Kidney (tissue), 14 donors: ENCODE measurements around the gene NLGN4Y. TPM values are rescaled to one million over a fixed set of nuclear protein-coding genes. Genes with fewer than 3 reads are reported as not detected.
"Not testable (repeated sequence)": the region's sequence is repeated elsewhere in the genome, so short reads cannot be mapped to it uniquely, and the experiment has no call there.

ENCODE experiments used
- DNase-seq, 5 donors: peaks; one replicate each; pipeline ENCODE4 v3.0.0-alpha.2; 2013 to 2020
- FAIRE-seq: peaks from 2 replicates; lab custom pipeline; 2012; peaks lifted over from hg19 to GRCh38; lab: Jason Lieb, UNC
- H3K27ac ChIP-seq, 2 donors: one replicate each; pipeline ENCODE4 v1.7.0; 2013; ENCODE audit warnings: low read depth in 2 of 2, low read length in 2 of 2, inconsistent platforms in 1 of 2
- H3K27me3 ChIP-seq: one replicate; pipeline ENCODE4 v1.7.1; 2013; ENCODE audit warnings: low read length, inconsistent platforms; ENCODE audit not compliant: control insufficient read depth, insufficient read depth
- H3K36me3 ChIP-seq, 3 donors: one replicate each; pipeline versions ENCODE4 v1.7.0 to v1.7.1; 2013; ENCODE audit warnings: low read length in 3 of 3, control low read depth in 1 of 3, inconsistent platforms in 1 of 3; ENCODE audit not compliant: insufficient read depth in 3 of 3, control insufficient read depth in 2 of 3
- H3K4me1 ChIP-seq, 3 donors: one replicate each; pipeline versions ENCODE4 v1.7.0 to v1.7.1; 2013; ENCODE audit warnings: low read length in 3 of 3, inconsistent platforms in 1 of 3, low read depth in 1 of 3; ENCODE audit not compliant: control insufficient read depth in 2 of 3, insufficient read depth in 2 of 3
- H3K4me3 ChIP-seq, 3 donors: one replicate each; pipeline versions ENCODE4 v1.7.0 to v1.8.1; 2013; ENCODE audit warnings: low read length in 3 of 3, control low read depth in 1 of 3, inconsistent platforms in 1 of 3
- H3K9ac ChIP-seq, 3 donors: one replicate each; pipeline versions ENCODE4 v1.7.0 to v1.7.1; 2013; ENCODE audit warnings: low read length in 3 of 3, control low read depth in 1 of 3, inconsistent platforms in 1 of 3
- H3K9me3 ChIP-seq, 3 donors: one replicate each; pipeline versions ENCODE4 v1.7.0 to v1.7.1; 2013; ENCODE audit warnings: low read length in 3 of 3, control low read depth in 1 of 3, inconsistent platforms in 1 of 3; ENCODE audit not compliant: control insufficient read depth in 2 of 3, insufficient read depth in 1 of 3
- CTCF ChIP-seq: IDR thresholded peaks from 3 replicates; pipeline ENCODE4 v1.5.1; 2012; ENCODE audit warnings: mild to moderate bottlenecking, moderate library complexity, borderline replicate concordance; ENCODE audit not compliant: insufficient read depth; ENCODE audit errors: extremely low read depth
- intact Hi-C: fragments of 100-400 bp; cut with DNase I; formaldehyde crosslinking; loops from one replicate; pipeline ENCODE4 v1.11.1; 2022
- polyA plus RNA-seq: library from polyadenylated mRNA; stranded (reverse); fragments of 350-450 nt; fragmentation: Illumina TruSeq; extraction: RNeasy Lipid Tissue Mini Kit (QIAGEN cat#74804); gene quantifications from one replicate; pipeline ENCODE4 v1.2.3, GENCODE V29; 2014; ENCODE audit warnings: low read depth, low replicate concordance; ENCODE audit not compliant: insufficient read depth
- total RNA-seq: library from RNA; stranded (reverse); fragmentation: NEBNext Ultra II Directional; extraction: Animal tissue kit (Norgen Biotek cat#: 25700); gene quantifications from one replicate; pipeline ENCODE4 v1.2.1, GENCODE V29; 2021
- donor health status: control.
- donor health status: control.
- donor health status: control.
- donor health status: control.
- donor health status: control.
- donor health status: DM: yes; HTN: yes; CAD: no.
- donor health status: Normal renal cell carcinoma (clear cell type).

The NLGN4Y gene
- total and polyA plus RNA-seq, 2 donors from 2014 or later = 3.7 TPM; not detected in 1

- no peak overlapping the region for H3K9ac ChIP-seq
- no peak overlapping the region for H3K27ac ChIP-seq
- DNase-seq (no peak), FAIRE-seq (no peak)
- intact Hi-C loops = no loop called here
- no peaks in the 10 kb centered on the region for H3K27me3 ChIP-seq
- H3K9me3 ChIP-seq = no peaks in the 10 kb centered on the region
- H3K4me3 ChIP-seq = no peak overlapping the region
- H3K4me1 ChIP-seq = no peaks in the 10 kb centered on the region
- H3K36me3 ChIP-seq = no peaks in the 10 kb centered on the region
- no peak for TF ChIP-seq CTCF
Measured at GRCh38 chrY:14860448-14860847, 336.1 kb downstream of the NLGN4Y start.

GRCh38 chrY:14861033-14861432, 336.7 kb downstream of the NLGN4Y start:
- H3K27ac ChIP-seq, FAIRE-seq, H3K9ac ChIP-seq, H3K4me3 ChIP-seq, intact Hi-C loops, H3K27me3 ChIP-seq, H3K4me1 ChIP-seq, DNase-seq, H3K36me3 ChIP-seq, H3K9me3 ChIP-seq: not testable (repeated sequence)

GRCh38 chrY:14871971-14872370, 347.6 kb downstream of the NLGN4Y start:
- Histone ChIP-seq H3K36me3 (no peaks in the 10 kb centered on the region), H3K27ac (no peak overlapping the region), H3K27me3 (no peaks in the 10 kb centered on the region), H3K9ac (no peak overlapping the region), H3K4me3 (no peak overlapping the region), H3K4me1 (no peaks in the 10 kb centered on the region), H3K9me3 (no peaks in the 10 kb centered on the region)
- intact Hi-C loops = no loop called here
- no peak for TF ChIP-seq CTCF
- FAIRE-seq (no peak), DNase-seq (no peak)
